Fibroblast of mammary gland (primary cell): ENCODE data around the gene ACOXL.

Experiments
- DNase-seq: peaks from one replicate; pipeline ENCODE4 v3.0.0-alpha.2; 2010; ENCODE audit warnings: low read depth
- H3K4me3 ChIP-seq: 2 replicates; pipeline ENCODE4 v1.5.1; 2011; ENCODE audit warnings: low read depth, mild to moderate bottlenecking, low read length, moderate library complexity; ENCODE audit not compliant: control insufficient read depth
- CTCF ChIP-seq: conservative IDR thresholded peaks from 2 replicates; pipeline ENCODE4 v1.5.1; 2011; ENCODE audit warnings: low read depth, low read length, inconsistent platforms; ENCODE audit not compliant: control insufficient read depth, insufficient read depth

Gene ACOXL

GRCh38 chr2:110759411-110759810 is 27.0 kb downstream of the ACOXL start:
- no peak for TF ChIP-seq CTCF
- no peak overlapping the region for H3K4me3 ChIP-seq
- no peak for DNase-seq

GRCh38 chr2:110764931-110765330 is 32.6 kb downstream of the ACOXL start:
- H3K4me3 ChIP-seq, result no peak overlapping the region
- DNase-seq, result no peak
- no peak for TF ChIP-seq CTCF

GRCh38 chr2:110766291-110766690 is 33.9 kb downstream of the ACOXL start:
- DNase-seq, result no peak
- no peak for TF ChIP-seq CTCF

GRCh38 chr2:110768591-110768990 is 36.2 kb downstream of the ACOXL start:
- no peak for DNase-seq
- H3K4me3 ChIP-seq, result no peak overlapping the region
- no peak for TF ChIP-seq CTCF

More at GRCh38 chr2:110766291-110766690, 33.9 kb downstream of the ACOXL start:
- H3K4me3 ChIP-seq, result no peak overlapping the region

GRCh38 chr2:110770404-110770958 is 38.1 kb downstream of the ACOXL start:
- TF ChIP-seq CTCF, result no peak
- DNase-seq, result no peak
- no peak overlapping the region for H3K4me3 ChIP-seq

- peak; percentile 78 for DNase-seq
- no peak overlapping the region for H3K4me3 ChIP-seq
- TF ChIP-seq CTCF, result no peak
Observed at GRCh38 chr2:110770959-110771431, 38.6 kb downstream of the ACOXL start.
